Measurements from ENCODE around the gene SPECC1.
"Not testable (repeated sequence)": the region's sequence is repeated elsewhere in the genome, so short reads cannot be mapped to it uniquely, and the experiment has no call there.

The SPECC1 gene

GRCh38 chr17:20228410-20228809 lies 219.3 kb downstream of the SPECC1 start:
- no peak for DNase-seq

GRCh38 chr17:20228860-20229259 lies 219.7 kb downstream of the SPECC1 start:
- DNase-seq: no peak

GRCh38 chr17:20230924-20231323 lies 221.8 kb downstream of the SPECC1 start:
- no peak for DNase-seq

GRCh38 chr17:20232611-20233010 lies 223.5 kb downstream of the SPECC1 start:
- DNase-seq: no peak

GRCh38 chr17:20234276-20234675 lies 225.1 kb downstream of the SPECC1 start:
- DNase-seq: no peak

GRCh38 chr17:20235747-20236146 lies 226.6 kb downstream of the SPECC1 start:
- peak in 32 of 56 donors; percentile 23 to 81 (median 40) for DNase-seq

GRCh38 chr17:20236578-20237227 lies 227.5 kb downstream of the SPECC1 start:
- DNase-seq: no peak

GRCh38 chr17:20239776-20240175 lies 230.6 kb downstream of the SPECC1 start:
- not testable (repeated sequence) for DNase-seq

- no peak for DNase-seq
Measured at GRCh38 chr17:20241855-20242254, 232.7 kb downstream of the SPECC1 start.

GRCh38 chr17:20242271-20242670 lies 233.1 kb downstream of the SPECC1 start:
- DNase-seq: no peak

GRCh38 chr17:20243524-20243923 lies 234.4 kb downstream of the SPECC1 start:
- no peak for DNase-seq

GRCh38 chr17:20244671-20245070 lies 235.5 kb downstream of the SPECC1 start:
- no peak for DNase-seq

- DNase-seq: no peak
Measured at GRCh38 chr17:20246692-20247091, 237.5 kb downstream of the SPECC1 start.

GRCh38 chr17:20253323-20253722 lies 244.2 kb downstream of the SPECC1 start:
- no peak for DNase-seq

- no peak for DNase-seq
Measured at GRCh38 chr17:20254541-20254940, 245.4 kb downstream of the SPECC1 start.

GRCh38 chr17:20256144-20256543 lies 247.0 kb downstream of the SPECC1 start:
- DNase-seq: no peak

- no peak for DNase-seq
Measured at GRCh38 chr17:20257008-20257407, 247.8 kb downstream of the SPECC1 start.

- DNase-seq: no peak
Measured at GRCh38 chr17:20257798-20258197, 248.6 kb downstream of the SPECC1 start.

- no peak for DNase-seq
Measured at GRCh38 chr17:20259668-20260067, 250.5 kb downstream of the SPECC1 start.

- DNase-seq: no peak
Measured at GRCh38 chr17:20260268-20260667, 251.1 kb downstream of the SPECC1 start.

- DNase-seq: no peak
Measured at GRCh38 chr17:20262226-20263114, 253.3 kb downstream of the SPECC1 start.

GRCh38 chr17:20263115-20263433 lies 253.9 kb downstream of the SPECC1 start:
- not testable (repeated sequence) for DNase-seq

- DNase-seq: no peak
Measured at GRCh38 chr17:20263595-20263994, 254.4 kb downstream of the SPECC1 start.
